Stimulated activated CD8-positive, alpha-beta memory T cell treated with anti-CD3 and anti-CD28 coated beads, Interleukin-15, amount 100 ng/mL, for 24 hours (primary cell): Measurements from ENCODE around the gene SLCO4A1.

Experiments used
- DNase-seq: peaks from one replicate; pipeline ENCODE4 v3.0.0-alpha.2; 2020; ENCODE audit warnings: low read depth

The SLCO4A1 gene

GRCh38 chr20:62700261-62700930 lies 58.1 kb downstream of the SLCO4A1 start:
- no peak for DNase-seq

- DNase-seq, result no peak
Measured at GRCh38 chr20:62701161-62702012, 59.1 kb downstream of the SLCO4A1 start.

- DNase-seq, result no peak
Measured at GRCh38 chr20:62702013-62702300, 59.7 kb downstream of the SLCO4A1 start.

- DNase-seq, result no peak
Measured at GRCh38 chr20:62702895-62703852, 60.9 kb downstream of the SLCO4A1 start.

- no peak for DNase-seq
Measured at GRCh38 chr20:62703853-62704228, 61.5 kb downstream of the SLCO4A1 start.

GRCh38 chr20:62704341-62704948 lies 62.1 kb downstream of the SLCO4A1 start:
- no peak for DNase-seq

- no peak for DNase-seq
Measured at GRCh38 chr20:62705627-62706026, 63.3 kb downstream of the SLCO4A1 start.

GRCh38 chr20:62706344-62706743 lies 64.0 kb downstream of the SLCO4A1 start:
- no peak for DNase-seq

- DNase-seq, result no peak
Measured at GRCh38 chr20:62706857-62707256, 64.6 kb downstream of the SLCO4A1 start.

- no peak for DNase-seq
Measured at GRCh38 chr20:62707276-62707920, 65.1 kb downstream of the SLCO4A1 start.

- DNase-seq, result no peak
Measured at GRCh38 chr20:62707921-62708521, 65.7 kb downstream of the SLCO4A1 start.

- DNase-seq, result no peak
Measured at GRCh38 chr20:62708591-62709536, 66.6 kb downstream of the SLCO4A1 start, which contains the start of gene NTSR1. TSS of gene NTSR1 (plus strand) at chr20:62708836. CDS start at chr20:62709208, 372 bp downstream.

- DNase-seq, result no peak
Measured at GRCh38 chr20:62709537-62709905, 67.2 kb downstream of the SLCO4A1 start.

- no peak for DNase-seq
Measured at GRCh38 chr20:62710221-62710885, 68.0 kb downstream of the SLCO4A1 start.

GRCh38 chr20:62710886-62711702 lies 68.8 kb downstream of the SLCO4A1 start:
- no peak for DNase-seq

- no peak for DNase-seq
Measured at GRCh38 chr20:62711703-62712101, 69.4 kb downstream of the SLCO4A1 start.

GRCh38 chr20:62712606-62713005 lies 70.3 kb downstream of the SLCO4A1 start:
- DNase-seq, result no peak

- DNase-seq, result no peak
Measured at GRCh38 chr20:62714006-62714405, 71.7 kb downstream of the SLCO4A1 start.

- DNase-seq, result no peak
Measured at GRCh38 chr20:62714799-62715198, 72.5 kb downstream of the SLCO4A1 start.
